Measurements from ENCODE around the gene ZNF22.

DNA sequence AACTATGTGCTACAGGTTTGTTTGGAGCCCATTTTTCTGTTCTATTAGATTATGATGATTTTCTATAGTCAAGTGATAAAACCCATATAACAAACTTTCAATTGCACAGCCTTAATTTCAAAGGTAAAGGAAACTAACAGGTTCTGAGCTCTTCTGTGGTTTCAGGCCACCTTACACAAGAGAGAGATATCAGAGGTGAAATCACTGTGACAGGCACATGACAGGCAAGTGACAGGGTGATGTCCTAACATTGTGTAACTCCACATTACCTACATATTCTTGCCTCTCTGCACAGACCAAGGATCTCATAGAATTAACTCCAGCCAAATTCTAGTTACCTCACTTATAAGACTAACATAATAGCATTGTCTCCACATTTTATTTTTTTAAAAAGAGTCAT is 35.0 kb downstream of the ZNF22 start:
- TF ChIP-seq, protein P1, sequence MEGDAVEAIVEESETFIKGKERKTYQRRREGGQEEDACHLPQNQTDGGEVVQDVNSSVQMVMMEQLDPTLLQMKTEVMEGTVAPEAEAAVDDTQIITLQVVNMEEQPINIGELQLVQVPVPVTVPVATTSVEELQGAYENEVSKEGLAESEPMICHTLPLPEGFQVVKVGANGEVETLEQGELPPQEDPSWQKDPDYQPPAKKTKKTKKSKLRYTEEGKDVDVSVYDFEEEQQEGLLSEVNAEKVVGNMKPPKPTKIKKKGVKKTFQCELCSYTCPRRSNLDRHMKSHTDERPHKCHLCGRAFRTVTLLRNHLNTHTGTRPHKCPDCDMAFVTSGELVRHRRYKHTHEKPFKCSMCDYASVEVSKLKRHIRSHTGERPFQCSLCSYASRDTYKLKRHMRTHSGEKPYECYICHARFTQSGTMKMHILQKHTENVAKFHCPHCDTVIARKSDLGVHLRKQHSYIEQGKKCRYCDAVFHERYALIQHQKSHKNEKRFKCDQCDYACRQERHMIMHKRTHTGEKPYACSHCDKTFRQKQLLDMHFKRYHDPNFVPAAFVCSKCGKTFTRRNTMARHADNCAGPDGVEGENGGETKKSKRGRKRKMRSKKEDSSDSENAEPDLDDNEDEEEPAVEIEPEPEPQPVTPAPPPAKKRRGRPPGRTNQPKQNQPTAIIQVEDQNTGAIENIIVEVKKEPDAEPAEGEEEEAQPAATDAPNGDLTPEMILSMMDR (optimal IDR thresholded peaks at IDR 0.05 in 1 of 3, IDR thresholded peaks at IDR 0.05 in 1 of 3, conservative IDR thresholded peaks at IDR 0.05 in 1 of 3; ENCODE audit: extremely low read depth in 1 of 3, insufficient read depth in 2 of 3, low read length in 3 of 3), result no peak
- TF ChIP-seq EZH2 (IDR thresholded peaks at IDR 0.05; ENCODE audit: low read length), result no peak
